ENCODE results near the gene KERA.

- TF ChIP-seq CTCF (IDR thresholded peaks at IDR 0.05) (no peak), POLR2A (IDR thresholded peaks at IDR 0.05) (no peak)
These were observed 5.8 kb downstream of the KERA start for GRCh38 chr12:91052026-91052425.

Data from right lobe of liver (tissue), 4 donors.